Stimulated activated CD4-positive, alpha-beta T cell treated with anti-CD3 and anti-CD28 coated beads, Interleukin-15, amount 100 ng/mL, for 48 hours (primary cell): ENCODE results near the gene SCNN1A.
A peak's percentile ranks its signal among the peaks of the same experiment; 100 is the strongest.

Source experiments
- DNase-seq, 2 donors: peaks; one replicate each; pipeline ENCODE4 v3.0.0-alpha.2; 2020; ENCODE audit warnings: low read depth in 2 of 2

The SCNN1A gene

GRCh38 chr12:6375269-6376078 is at the start of gene SCNN1A:
TSS of gene SCNN1A (minus strand) at chr12:6375563. CDS start at chr12:6374783, 780 bp downstream.
- DNase-seq: no peak

GRCh38 chr12:6424866-6425265 is 49.5 kb upstream of the SCNN1A start:
- no peak for DNase-seq

DNA sequence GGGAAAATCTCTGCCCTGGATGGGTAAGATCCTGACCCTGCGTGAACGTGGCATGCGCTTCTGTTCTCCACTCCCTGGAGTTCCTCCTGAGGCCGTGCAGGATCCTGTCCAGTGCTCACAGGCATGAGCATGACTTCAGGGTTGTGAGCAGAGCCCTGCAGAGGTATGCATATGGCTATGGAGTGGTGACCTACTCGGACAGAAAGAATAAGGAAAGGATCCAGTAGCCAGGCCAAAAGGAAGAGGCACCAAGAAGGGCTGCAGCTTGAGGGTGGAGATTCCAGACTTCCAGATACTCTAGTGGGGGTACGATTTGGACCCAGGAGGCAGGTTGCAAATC is 48.6 kb upstream of the SCNN1A start:
- no peak for DNase-seq

GRCh38 chr12:6423267-6424007 is 48.1 kb upstream of the SCNN1A start:
- DNase-seq: peak; percentile 64 to 70

DNA sequence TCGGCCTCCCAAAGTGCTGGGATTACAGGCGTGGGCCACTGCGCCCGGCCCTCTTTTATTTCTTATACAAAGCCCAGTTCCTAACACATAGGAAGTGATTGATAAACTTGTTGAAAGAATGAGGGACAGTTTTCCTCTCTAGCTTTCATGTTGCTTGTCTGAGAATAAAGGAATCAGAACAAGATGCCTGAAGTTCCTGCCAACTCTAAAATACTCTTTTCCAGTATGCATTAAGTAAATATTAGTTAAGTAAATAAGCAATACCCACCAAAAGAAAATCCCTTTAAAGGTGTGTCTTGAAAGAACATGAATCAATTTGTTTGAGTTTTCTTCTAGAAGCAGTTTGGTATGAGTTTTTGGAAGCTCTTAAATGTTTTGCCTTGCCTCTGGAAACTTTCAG is 45.0 kb upstream of the SCNN1A start:
- no peak for DNase-seq

GRCh38 chr12:6418796-6419195 is 43.4 kb upstream of the SCNN1A start:
- no peak for DNase-seq

- no peak for DNase-seq
These were observed 41.2 kb upstream of the SCNN1A start for GRCh38 chr12:6416596-6416995.

DNA sequence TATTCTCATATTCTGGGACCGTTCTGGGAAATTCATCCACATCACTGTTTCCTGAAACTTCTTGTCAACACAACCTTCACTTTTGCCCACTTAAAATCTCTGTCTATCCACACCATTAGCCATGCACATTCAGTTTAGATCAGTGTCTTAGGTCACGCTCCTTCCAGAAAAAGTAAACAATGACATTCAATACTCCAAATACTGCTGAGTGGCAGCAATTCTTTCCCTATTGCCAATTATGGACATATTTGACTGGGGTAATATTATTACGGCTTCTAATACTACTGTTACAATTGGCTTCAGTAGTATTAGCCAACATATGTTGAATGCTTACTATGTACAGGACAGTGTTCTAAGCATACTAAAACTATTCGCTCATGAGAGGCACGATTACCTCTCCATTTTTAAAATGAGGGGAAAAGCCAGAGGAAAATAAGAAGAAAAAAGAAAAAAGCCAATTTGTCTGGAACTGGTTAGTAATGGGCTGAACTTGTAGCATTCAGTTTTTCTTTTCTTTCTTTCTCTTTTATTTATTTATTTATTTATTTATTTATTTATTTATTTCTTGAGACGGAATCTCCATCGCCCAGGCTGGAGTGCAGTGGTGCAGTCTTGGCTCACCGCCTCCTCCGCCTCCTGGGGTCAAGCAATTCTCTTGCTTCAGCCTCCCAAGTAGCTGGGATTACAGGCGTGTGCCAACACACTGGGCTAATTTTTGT is 32.0 kb upstream of the SCNN1A start:
- DNase-seq: no peak

GRCh38 chr12:6405963-6406362 is 30.6 kb upstream of the SCNN1A start:
- no peak for DNase-seq

- no peak for DNase-seq
These were observed 29.0 kb upstream of the SCNN1A start for GRCh38 chr12:6404390-6404789.

DNA sequence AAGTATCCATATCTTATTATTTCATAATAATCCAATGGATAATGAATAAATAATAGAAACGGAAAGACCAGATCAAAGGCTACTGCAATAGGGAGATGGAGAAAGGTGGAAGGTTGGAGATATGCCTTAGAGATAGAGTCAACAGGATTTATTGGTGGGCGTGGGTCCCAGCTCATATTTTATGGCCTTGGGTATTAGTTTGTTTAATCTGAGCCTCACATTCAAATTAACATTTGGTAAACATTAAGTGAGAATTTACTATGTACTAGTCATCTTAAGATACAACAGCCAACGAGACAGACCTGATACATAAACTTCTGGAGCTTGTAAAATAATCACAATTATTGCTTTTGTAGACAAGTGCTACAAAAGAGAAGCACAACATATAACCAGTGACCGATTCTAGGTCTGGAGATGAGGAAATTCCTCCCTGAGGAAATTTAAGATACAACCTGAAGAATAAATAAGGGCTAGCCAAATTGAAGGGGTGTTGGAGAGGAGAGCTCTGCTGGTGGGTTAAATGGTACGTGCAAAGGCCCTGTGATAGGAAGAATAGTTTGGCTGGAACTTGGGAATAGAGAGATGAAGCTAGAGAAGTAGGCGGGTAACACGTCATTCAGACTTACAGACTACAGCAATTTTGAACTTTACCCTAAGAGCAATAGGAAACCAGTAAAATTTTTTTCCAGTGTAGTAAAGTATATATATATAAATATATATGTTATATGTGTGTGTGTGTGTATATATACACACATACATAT is 24.7 kb upstream of the SCNN1A start:
- no peak for DNase-seq

DNA sequence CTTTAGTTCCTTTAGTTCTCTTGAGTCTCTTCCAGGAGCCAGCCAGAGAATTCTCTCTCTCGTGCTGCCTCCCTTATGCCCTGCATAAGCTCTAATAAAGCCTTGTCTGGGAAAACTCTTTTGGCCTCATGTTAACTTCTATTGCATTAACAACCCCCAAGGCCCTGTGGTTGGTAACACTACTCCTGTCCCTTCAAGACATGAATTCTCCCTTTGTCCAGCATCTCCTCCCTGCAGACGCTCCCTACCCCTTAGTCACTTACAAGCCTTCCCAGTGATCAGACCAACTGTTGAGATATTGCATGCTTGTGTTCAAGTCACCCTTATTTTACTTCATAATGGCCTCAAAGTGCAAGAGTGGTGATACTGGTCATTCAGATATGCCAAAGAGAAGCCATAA is 20.7 kb upstream of the SCNN1A start:
- DNase-seq: no peak

- no peak for DNase-seq
These were observed 19.0 kb upstream of the SCNN1A start for GRCh38 chr12:6394398-6394797.

DNA sequence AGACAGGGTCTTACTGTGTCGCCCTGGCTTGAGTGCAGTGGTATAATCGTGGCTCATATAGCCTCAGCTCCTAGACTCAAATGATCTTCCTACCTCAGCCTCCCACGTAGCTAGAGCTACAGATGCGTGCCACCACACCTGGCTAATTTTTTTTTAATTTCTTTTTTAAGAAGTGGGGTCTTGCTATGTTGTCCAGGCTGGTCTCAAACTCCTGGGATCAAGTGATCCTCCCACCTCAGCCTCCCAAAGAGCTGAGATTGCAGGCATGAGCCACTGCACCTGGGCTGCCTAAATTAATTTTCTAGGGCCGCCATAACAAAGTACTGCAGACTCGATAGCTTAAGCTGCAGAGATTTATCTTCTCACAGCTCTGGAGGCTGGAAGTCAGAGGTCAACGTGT is 17.7 kb upstream of the SCNN1A start:
- no peak for DNase-seq

- no peak for DNase-seq
These were observed 17.1 kb upstream of the SCNN1A start for GRCh38 chr12:6392504-6392903.

DNA sequence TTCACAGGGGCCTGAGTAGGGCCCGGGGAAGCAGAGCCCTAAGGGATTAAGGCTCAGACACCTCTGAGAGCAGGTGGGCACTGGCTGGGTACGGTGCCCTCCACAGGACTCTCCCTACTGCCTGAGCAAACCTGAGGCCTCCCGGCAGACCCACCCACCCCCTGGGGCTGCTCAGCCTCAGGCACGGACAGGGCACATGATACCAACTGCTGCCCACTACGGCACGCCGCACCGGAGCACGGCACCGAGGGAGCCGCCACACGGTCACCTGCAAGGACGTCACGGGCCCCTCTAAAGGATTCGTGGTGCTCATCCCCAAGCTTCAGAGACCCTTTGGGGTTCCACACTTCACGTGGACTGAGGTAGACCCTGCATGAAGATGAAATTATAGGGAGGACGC is 15.7 kb upstream of the SCNN1A start:
- no peak for DNase-seq

DNA sequence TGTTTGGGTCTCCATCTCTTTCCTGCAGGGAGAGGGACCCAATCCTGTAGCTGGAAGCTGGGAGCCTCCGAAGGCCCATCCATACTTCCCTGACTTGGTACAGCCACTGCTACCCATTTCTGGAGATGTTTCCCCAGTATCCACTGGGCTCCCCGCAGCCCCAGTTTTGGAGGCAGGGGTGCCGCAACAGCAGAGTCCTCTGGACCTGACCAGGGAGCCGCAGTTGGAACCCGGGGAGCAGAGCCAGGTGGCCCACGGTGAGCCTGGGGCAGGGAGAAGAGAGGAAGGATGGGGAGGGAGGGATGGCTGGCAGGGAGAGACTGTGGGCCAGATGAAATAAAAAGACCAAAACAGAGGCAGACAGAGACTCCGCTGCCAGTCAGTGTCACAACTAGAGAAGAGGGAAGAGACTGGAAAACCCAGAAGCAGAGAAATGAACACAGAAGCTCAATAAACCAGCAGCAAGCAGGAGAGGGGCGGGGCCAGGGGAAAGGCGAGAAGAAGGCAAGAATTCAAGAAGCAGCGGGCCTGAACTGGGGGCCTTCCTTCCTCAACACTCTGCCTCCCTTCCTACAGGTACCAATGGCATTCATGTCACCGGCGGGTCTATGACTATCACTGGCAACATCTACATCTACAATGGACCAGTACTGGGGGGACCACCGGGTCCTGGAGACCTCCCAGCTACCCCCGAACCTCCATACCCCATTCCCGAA is 14.9 kb upstream of the SCNN1A start:
- DNase-seq: no peak

- DNase-seq: no peak
These were observed 12.2 kb upstream of the SCNN1A start for GRCh38 chr12:6387541-6387940.

- no peak for DNase-seq
These were observed 11.1 kb upstream of the SCNN1A start for GRCh38 chr12:6386491-6386890.

DNA sequence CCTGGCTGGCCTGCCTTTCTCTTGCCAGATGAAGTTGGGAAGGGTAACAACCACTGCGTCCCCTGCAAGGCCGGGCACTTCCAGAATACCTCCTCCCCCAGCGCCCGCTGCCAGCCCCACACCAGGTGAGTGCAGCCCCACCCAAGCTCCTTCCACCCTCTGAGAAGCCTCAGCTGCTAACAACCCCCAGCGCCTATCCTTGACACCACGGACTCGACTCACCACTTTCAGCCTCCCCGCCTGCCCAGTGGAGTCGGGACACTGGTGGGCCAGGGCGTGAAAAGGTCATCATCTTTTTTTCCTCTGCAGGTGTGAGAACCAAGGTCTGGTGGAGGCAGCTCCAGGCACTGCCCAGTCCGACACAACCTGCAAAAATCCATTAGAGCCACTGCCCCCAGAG is 10.7 kb upstream of the SCNN1A start:
- DNase-seq: no peak
